Heart right ventricle (tissue), 16 donors: ENCODE measurements around the gene KLF16. TPM values are rescaled to one million over a fixed set of nuclear protein-coding genes. Genes with fewer than 3 reads are reported as not detected.

ENCODE experiments used
- ATAC-seq, 8 donors: fragments of 200-7000 bp; cut with Tn5 transposase; one replicate each; pipeline ENCODE4 v1.9.1; 2020; ENCODE audit warnings: mild to moderate bottlenecking in 8 of 8, moderate library complexity in 8 of 8, moderate number of reproducible peaks in 1 of 8
- DNase-seq, 2 donors: peaks; one replicate each; pipeline ENCODE4 v3.0.0-alpha.2; 2020
- H3K27ac ChIP-seq, 10 donors: fragments of 200-600 bp; sonication (generic) in 2 of 10; one replicate each; pipeline versions ENCODE4 v1.5.0 to v1.8.0; 2020 to 2022; ENCODE audit warnings: mild to moderate bottlenecking in 3 of 10
- H3K27me3 ChIP-seq, 7 donors: fragments of 200-600 bp; one replicate each; pipeline ENCODE4 v1.8.0; 2021 to 2022; ENCODE audit warnings: mild to moderate bottlenecking in 2 of 7
- H3K36me3 ChIP-seq, 9 donors: fragments of 200-600 bp; sonication (generic) in 1 of 9; one replicate each; pipeline versions ENCODE4 v1.5.0 to v1.8.0; 2020 to 2022; ENCODE audit warnings: mild to moderate bottlenecking in 2 of 9
- H3K4me1 ChIP-seq, 9 donors: fragments of 200-600 bp; sonication (generic) in 1 of 9; one replicate each; pipeline versions ENCODE4 v1.5.0 to v1.8.0; 2020 to 2022; ENCODE audit warnings: mild to moderate bottlenecking in 4 of 9
- H3K4me3 ChIP-seq, 10 donors: fragments of 200-600 bp; sonication (generic) in 2 of 10; one replicate each; pipeline versions ENCODE4 v1.5.0 to v1.8.0; 2020 to 2022; ENCODE audit warnings: mild to moderate bottlenecking in 7 of 10, moderate library complexity in 2 of 10
- H3K9me3 ChIP-seq, 11 donors: fragments of 200-600 bp in 10 of 11; sonication (generic) in 2 of 11; one replicate each; pipeline versions ENCODE4 v1.5.0 to v1.8.0; 2013 to 2022; ENCODE audit warnings: mild to moderate bottlenecking in 2 of 11, control low read depth in 1 of 11, moderate library complexity in 1 of 11
- WGBS, 2 donors: extraction: QIAGEN DNeasy Blood & Tissue Kit; methylation state at CpG; one replicate each; pipeline ENCODE4 v1.1.7; 2013; ENCODE audit warnings: inconsistent platforms in 1 of 2; 5-methylcytosine and 5-hydroxymethylcytosine counted together
- intact Hi-C, 10 donors: fragments of 100-400 bp; cut with DNase I; formaldehyde crosslinking; loops; one replicate each; pipeline versions ENCODE4 v1.11.1 to v1.14.2; 2022
- polyA plus RNA-seq, 2 donors: library from polyadenylated mRNA; stranded (reverse); fragments of 200-250 nt; gene quantifications; one replicate each; pipeline ENCODE4 v1.2.3, GENCODE V29; 2013
- total RNA-seq, 10 donors: library from RNA; stranded (reverse); fragmentation: NEBNext Ultra II Directional in 3 of 10; extraction: Animal tissue kit (Norgen Biotek cat#: 25700) in 3 of 10; gene quantifications; one replicate each; pipeline versions ENCODE4 v1.2.1 to v1.2.4, GENCODE V29; 2021 to 2023
- TF ChIP-seq, protein P1 (sequence below), 9 donors: fragments of 200-600 bp; sonication (generic) in 2 of 9; IDR thresholded peaks; one replicate each; pipeline versions ENCODE4 v1.5.0 to v1.8.0; 2021 to 2022; ENCODE audit warnings: antibody characterized with exemption in 9 of 9, mild to moderate bottlenecking in 5 of 9, moderate library complexity in 1 of 9
- donor health status: Arrhythmogenic right ventricular cardiomyopathy.
- donor health status: ischemic (EF 13 %, LVEDD 7.1; RV severe dilation, severe dysfunction).
- donor health status: healthy with polysubstance abuse.
- donor health status: DM: no; HTN: yes; CAD: no.
- donor health status: DM: no; HTN: no; CAD: no.
- donor health status: ischemic (EF 25% LVEDD 6.9; RV normal size, moderate dysfunction).
- donor health status: ischemic (EF 25% LVEDD 5.7; RV mildly dilated, moderate dysfunction).
- donor health status: healthy.
- donor health status: DM: yes; HTN: yes; CAD: no.
- donor health status: Ischemic cardiomyopathy.
- donor health status: ischemic (EF 35%, LVEDD 5.7; RV mildly dilated, moderate dysfunction).
- donor health status: nonischemic (EF 11% LVEDD 7.7; RV severe dilation, severe dysfunction).
- donor health status: DM: yes; HTN: yes; CAD: no.
- donor health status: PGD.
- donor health status: ischemic (EF 29% LVEDD 5.4; RV normal size, mild dysfunction).
- donor health status: nonischemic (EF 23%, LVEDD 6.1; RV moderate dilation, normal function).

The KLF16 gene
- total and polyA plus RNA-seq, 12 donors: 4.0 to 13.4 (median 7.6) TPM

DNA sequence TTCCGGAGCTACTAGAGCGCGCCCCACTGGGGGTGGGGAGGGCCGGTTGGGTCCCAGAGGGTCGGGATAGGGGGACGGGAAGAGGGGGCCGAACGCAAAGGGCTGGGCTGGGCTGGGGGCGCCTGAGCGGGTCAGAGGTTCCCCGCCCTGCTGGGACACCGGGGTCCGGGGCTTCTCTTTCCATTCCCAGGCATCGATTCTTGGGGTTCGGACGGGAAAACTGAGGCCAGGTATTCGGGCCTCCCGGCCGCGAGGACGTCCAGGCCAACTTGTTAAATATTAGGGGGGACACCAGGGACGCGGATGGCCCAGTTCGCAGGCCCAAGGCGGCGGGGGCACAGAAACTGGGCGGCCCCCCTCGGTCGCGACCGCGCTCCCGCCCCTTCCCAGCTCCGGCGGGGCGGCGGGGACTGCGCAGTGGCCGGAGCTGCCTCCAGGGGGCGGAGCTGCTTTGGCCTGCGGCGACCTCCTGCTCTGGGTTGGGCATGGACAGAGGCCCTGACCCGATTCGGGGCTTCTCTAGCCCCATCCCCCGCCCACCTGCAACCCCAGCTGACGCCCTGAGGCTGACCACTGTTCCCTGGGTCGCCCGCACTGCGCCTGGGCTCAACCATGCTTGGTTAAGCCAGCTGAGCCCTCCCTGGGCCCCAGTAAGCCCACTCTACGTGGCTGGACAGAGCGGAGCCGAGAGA lies 1.2 kb upstream of the KLF16 start:
- WGBS, 2 donors: 9 to 11% methylated on average over 49 to 52 of the region's 52 CpGs
- DNase-seq: peak; percentile 76 to 82
- ATAC-seq: peak; percentile 59 to 83 (median 74)
- Histone ChIP-seq H3K36me3 (peaks cover 0 to 5% (median 0%) of the 10 kb centered on the region in 9 donors), H3K4me1 (peaks cover 15 to 41% (median 31%) of the 10 kb centered on the region in 9 donors), H3K27ac (peak overlapping the region; percentile 21 to 99 (median 94)), H3K4me3 (peak overlapping the region; percentile 42 to 96 (median 82)), H3K27me3 (no peaks in the 10 kb centered on the region), H3K9me3 (no peaks in the 10 kb centered on the region)
- TF ChIP-seq, protein P1, sequence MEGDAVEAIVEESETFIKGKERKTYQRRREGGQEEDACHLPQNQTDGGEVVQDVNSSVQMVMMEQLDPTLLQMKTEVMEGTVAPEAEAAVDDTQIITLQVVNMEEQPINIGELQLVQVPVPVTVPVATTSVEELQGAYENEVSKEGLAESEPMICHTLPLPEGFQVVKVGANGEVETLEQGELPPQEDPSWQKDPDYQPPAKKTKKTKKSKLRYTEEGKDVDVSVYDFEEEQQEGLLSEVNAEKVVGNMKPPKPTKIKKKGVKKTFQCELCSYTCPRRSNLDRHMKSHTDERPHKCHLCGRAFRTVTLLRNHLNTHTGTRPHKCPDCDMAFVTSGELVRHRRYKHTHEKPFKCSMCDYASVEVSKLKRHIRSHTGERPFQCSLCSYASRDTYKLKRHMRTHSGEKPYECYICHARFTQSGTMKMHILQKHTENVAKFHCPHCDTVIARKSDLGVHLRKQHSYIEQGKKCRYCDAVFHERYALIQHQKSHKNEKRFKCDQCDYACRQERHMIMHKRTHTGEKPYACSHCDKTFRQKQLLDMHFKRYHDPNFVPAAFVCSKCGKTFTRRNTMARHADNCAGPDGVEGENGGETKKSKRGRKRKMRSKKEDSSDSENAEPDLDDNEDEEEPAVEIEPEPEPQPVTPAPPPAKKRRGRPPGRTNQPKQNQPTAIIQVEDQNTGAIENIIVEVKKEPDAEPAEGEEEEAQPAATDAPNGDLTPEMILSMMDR (IDR thresholded peaks at IDR 0.05): peak; percentile 73 to 97 (median 88)
- intact Hi-C loops: loop anchor here in 2 of 10 donors (5.0 to 10.0 kb wide), 2 partner anchors 73 to 200 kb away; no protein-coding TSS in a partner anchor

- DNase-seq (peak; percentile 90 to 91), ATAC-seq (peak; percentile 82 to 87 (median 84))
- TF ChIP-seq, protein P1 (IDR thresholded peaks at IDR 0.05): no peak
- H3K9me3 ChIP-seq: no peaks in the 10 kb centered on the region
- peak overlapping the region; percentile 42 to 96 (median 82) for H3K4me3 ChIP-seq
- H3K27ac ChIP-seq: peak overlapping the region; percentile 21 to 99 (median 94)
- no peaks in the 10 kb centered on the region for H3K36me3 ChIP-seq
- WGBS, 2 donors: 0 to 1% methylated on average over 63 to 100 of the region's 115 CpGs
- no peaks in the 10 kb centered on the region for H3K27me3 ChIP-seq
- intact Hi-C loops: loop anchor here in 1 of 10 donors (10.0 kb wide), 1 partner anchor 201 kb away; no protein-coding TSS in a partner anchor
- H3K4me1 ChIP-seq: peaks cover 18 to 49% (median 36%) of the 10 kb centered on the region in 9 donors
These were observed 480 bp upstream of the KLF16 start for GRCh38 chr19:1863638-1864479.

GRCh38 chr19:1862424-1863327 lies 703 bp downstream of the KLF16 start:
- intact Hi-C loops: loop anchor here in 1 of 10 donors (10.0 kb wide), 1 partner anchor 202 kb away; no protein-coding TSS in a partner anchor
- 1 to 3% methylated on average over 56 to 107 of the region's 109 CpGs for WGBS, 2 donors
- ATAC-seq (no peak), DNase-seq (peak in 1 of 2 donors; percentile 61)
- Histone ChIP-seq H3K27ac (peak overlapping the region in 8 of 10 donors; percentile 69 to 88 (median 81)), H3K4me1 (peaks cover 18 to 61% (median 48%) of the 10 kb centered on the region in 9 donors), H3K36me3 (no peaks in the 10 kb centered on the region), H3K4me3 (peak overlapping the region; percentile 43 to 84 (median 64)), H3K27me3 (no peaks in the 10 kb centered on the region), H3K9me3 (no peaks in the 10 kb centered on the region)
- TF ChIP-seq, protein P1 (IDR thresholded peaks at IDR 0.05): no peak
